ENCODE results near the gene SH3BP1.

DNA sequence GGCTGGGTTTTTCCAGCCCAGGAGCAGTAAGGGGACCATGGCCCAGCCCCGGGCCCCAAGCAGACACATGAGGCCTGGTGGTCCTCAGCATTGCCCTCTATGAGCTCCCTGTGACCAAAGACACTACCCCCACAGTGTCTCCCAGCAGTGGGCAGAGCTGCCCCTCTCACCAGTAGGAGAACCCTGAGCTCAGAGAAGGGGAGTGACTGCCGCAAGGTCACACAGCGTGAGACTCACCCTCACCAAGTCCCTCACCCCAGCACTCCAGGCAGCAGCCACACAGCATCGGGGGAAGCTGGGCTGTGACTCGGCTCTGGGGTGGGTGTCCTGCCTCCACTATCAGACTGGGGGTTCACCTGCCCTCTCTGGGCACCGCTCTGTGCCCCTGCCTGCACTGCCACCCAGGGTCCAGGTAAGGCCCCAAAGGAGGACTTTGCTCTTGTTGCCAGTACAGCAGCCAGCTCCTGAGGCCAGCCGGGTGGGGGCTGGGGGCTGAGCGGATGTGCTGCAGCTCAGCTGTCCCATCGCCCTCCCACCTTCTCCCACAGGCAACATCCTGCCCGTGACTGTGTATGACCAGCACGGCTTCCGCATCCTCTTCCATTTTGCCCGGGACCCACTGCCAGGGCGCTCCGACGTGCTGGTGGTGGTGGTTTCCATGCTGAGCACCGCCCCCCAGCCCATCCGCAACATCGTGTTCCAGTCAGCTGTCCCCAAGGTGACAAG is 7.9 kb upstream of the SH3BP1 start:
- TF ChIP-seq, protein P1, sequence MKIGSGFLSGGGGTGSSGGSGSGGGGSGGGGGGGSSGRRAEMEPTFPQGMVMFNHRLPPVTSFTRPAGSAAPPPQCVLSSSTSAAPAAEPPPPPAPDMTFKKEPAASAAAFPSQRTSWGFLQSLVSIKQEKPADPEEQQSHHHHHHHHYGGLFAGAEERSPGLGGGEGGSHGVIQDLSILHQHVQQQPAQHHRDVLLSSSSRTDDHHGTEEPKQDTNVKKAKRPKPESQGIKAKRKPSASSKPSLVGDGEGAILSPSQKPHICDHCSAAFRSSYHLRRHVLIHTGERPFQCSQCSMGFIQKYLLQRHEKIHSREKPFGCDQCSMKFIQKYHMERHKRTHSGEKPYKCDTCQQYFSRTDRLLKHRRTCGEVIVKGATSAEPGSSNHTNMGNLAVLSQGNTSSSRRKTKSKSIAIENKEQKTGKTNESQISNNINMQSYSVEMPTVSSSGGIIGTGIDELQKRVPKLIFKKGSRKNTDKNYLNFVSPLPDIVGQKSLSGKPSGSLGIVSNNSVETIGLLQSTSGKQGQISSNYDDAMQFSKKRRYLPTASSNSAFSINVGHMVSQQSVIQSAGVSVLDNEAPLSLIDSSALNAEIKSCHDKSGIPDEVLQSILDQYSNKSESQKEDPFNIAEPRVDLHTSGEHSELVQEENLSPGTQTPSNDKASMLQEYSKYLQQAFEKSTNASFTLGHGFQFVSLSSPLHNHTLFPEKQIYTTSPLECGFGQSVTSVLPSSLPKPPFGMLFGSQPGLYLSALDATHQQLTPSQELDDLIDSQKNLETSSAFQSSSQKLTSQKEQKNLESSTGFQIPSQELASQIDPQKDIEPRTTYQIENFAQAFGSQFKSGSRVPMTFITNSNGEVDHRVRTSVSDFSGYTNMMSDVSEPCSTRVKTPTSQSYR (CRISPR knock-in tag; IDR thresholded peaks at IDR 0.05), result no peak
- no peak for TF ChIP-seq NR3C1 (CRISPR knock-in tag; conservative IDR thresholded peaks at IDR 0.05; ENCODE audit: low read depth)
- TF ChIP-seq, protein P2, sequence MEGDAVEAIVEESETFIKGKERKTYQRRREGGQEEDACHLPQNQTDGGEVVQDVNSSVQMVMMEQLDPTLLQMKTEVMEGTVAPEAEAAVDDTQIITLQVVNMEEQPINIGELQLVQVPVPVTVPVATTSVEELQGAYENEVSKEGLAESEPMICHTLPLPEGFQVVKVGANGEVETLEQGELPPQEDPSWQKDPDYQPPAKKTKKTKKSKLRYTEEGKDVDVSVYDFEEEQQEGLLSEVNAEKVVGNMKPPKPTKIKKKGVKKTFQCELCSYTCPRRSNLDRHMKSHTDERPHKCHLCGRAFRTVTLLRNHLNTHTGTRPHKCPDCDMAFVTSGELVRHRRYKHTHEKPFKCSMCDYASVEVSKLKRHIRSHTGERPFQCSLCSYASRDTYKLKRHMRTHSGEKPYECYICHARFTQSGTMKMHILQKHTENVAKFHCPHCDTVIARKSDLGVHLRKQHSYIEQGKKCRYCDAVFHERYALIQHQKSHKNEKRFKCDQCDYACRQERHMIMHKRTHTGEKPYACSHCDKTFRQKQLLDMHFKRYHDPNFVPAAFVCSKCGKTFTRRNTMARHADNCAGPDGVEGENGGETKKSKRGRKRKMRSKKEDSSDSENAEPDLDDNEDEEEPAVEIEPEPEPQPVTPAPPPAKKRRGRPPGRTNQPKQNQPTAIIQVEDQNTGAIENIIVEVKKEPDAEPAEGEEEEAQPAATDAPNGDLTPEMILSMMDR (IDR thresholded peaks at IDR 0.05), result no peak
- TF ChIP-seq, protein P3, sequence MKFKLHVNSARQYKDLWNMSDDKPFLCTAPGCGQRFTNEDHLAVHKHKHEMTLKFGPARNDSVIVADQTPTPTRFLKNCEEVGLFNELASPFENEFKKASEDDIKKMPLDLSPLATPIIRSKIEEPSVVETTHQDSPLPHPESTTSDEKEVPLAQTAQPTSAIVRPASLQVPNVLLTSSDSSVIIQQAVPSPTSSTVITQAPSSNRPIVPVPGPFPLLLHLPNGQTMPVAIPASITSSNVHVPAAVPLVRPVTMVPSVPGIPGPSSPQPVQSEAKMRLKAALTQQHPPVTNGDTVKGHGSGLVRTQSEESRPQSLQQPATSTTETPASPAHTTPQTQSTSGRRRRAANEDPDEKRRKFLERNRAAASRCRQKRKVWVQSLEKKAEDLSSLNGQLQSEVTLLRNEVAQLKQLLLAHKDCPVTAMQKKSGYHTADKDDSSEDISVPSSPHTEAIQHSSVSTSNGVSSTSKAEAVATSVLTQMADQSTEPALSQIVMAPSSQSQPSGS (CRISPR knock-in tag; IDR thresholded peaks at IDR 0.05; ENCODE audit: borderline replicate concordance, low read depth), result no peak
- no peak for TF ChIP-seq JUN (CRISPR knock-in tag; IDR thresholded peaks at IDR 0.05)
- TF ChIP-seq NR2C2 (CRISPR knock-in tag; IDR thresholded peaks at IDR 0.05), result no peak
- TF ChIP-seq, protein P4, sequence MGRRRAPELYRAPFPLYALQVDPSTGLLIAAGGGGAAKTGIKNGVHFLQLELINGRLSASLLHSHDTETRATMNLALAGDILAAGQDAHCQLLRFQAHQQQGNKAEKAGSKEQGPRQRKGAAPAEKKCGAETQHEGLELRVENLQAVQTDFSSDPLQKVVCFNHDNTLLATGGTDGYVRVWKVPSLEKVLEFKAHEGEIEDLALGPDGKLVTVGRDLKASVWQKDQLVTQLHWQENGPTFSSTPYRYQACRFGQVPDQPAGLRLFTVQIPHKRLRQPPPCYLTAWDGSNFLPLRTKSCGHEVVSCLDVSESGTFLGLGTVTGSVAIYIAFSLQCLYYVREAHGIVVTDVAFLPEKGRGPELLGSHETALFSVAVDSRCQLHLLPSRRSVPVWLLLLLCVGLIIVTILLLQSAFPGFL (CRISPR knock-in tag; IDR thresholded peaks at IDR 0.05; ENCODE audit: borderline replicate concordance), result no peak
- TF ChIP-seq ZNF138 (CRISPR knock-in tag; conservative IDR thresholded peaks at IDR 0.05), result no peak
- TF ChIP-seq GRHL2 (CRISPR knock-in tag; IDR thresholded peaks at IDR 0.05; ENCODE audit: insufficient replicate concordance, severe bottlenecking), result no peak

Data from WTC11 (cell line).